ENCODE data around the gene PSD.

Gene PSD

GRCh38 chr10:102379383-102379782 is 39.2 kb downstream of the PSD start:
- no peak overlapping the region for H3K4me3 ChIP-seq (ENCODE audit: low read depth in 1 of 5, low read length in 5 of 5)
- peaks cover 0 to 81% (median 70%) of the 10 kb centered on the region in 5 donors for H3K36me3 ChIP-seq (ENCODE audit: control insufficient read depth in 5 of 5, insufficient read depth in 5 of 5, low read length in 5 of 5)
- H3K27ac ChIP-seq (ENCODE audit: low read depth, low read length) = no peak overlapping the region
- no peaks in the 10 kb centered on the region for H3K27me3 ChIP-seq (ENCODE audit: control insufficient read depth in 5 of 5, insufficient read depth in 4 of 5, low read length in 5 of 5)
- no peaks in the 10 kb centered on the region for H3K4me1 ChIP-seq (ENCODE audit: control insufficient read depth in 5 of 5, insufficient read depth in 5 of 5, low read length in 5 of 5)
- no peaks in the 10 kb centered on the region for H3K9me3 ChIP-seq (ENCODE audit: control insufficient read depth in 5 of 5, low read length in 5 of 5)
- H3K9ac ChIP-seq (ENCODE audit: low read length in 5 of 5) = no peak overlapping the region

- Histone ChIP-seq H3K36me3 (ENCODE audit: control insufficient read depth in 5 of 5, insufficient read depth in 5 of 5, low read length in 5 of 5) (peaks cover 3 to 94% (median 72%) of the 10 kb centered on the region in 5 donors), H3K9ac (ENCODE audit: low read length in 5 of 5) (no peak overlapping the region), H3K27me3 (ENCODE audit: control insufficient read depth in 5 of 5, insufficient read depth in 4 of 5, low read length in 5 of 5) (no peaks in the 10 kb centered on the region), H3K4me3 (ENCODE audit: low read depth in 1 of 5, low read length in 5 of 5) (no peak overlapping the region), H3K4me1 (ENCODE audit: control insufficient read depth in 5 of 5, insufficient read depth in 5 of 5, low read length in 5 of 5) (no peaks in the 10 kb centered on the region), H3K27ac (ENCODE audit: low read depth, low read length) (no peak overlapping the region), H3K9me3 (ENCODE audit: control insufficient read depth in 5 of 5, low read length in 5 of 5) (no peaks in the 10 kb centered on the region)
These were observed 41.7 kb downstream of the PSD start for GRCh38 chr10:102376901-102377300.

GRCh38 chr10:102375867-102376266 is 42.7 kb downstream of the PSD start:
- Histone ChIP-seq H3K9me3 (ENCODE audit: control insufficient read depth in 5 of 5, low read length in 5 of 5) (peaks cover 0 to 4% (median 0%) of the 10 kb centered on the region in 5 donors), H3K4me1 (ENCODE audit: control insufficient read depth in 5 of 5, insufficient read depth in 5 of 5, low read length in 5 of 5) (no peaks in the 10 kb centered on the region), H3K9ac (ENCODE audit: low read length in 5 of 5) (no peak overlapping the region), H3K27me3 (ENCODE audit: control insufficient read depth in 5 of 5, insufficient read depth in 4 of 5, low read length in 5 of 5) (no peaks in the 10 kb centered on the region), H3K4me3 (ENCODE audit: low read depth in 1 of 5, low read length in 5 of 5) (no peak overlapping the region), H3K27ac (ENCODE audit: low read depth, low read length) (no peak overlapping the region), H3K36me3 (ENCODE audit: control insufficient read depth in 5 of 5, insufficient read depth in 5 of 5, low read length in 5 of 5) (peaks cover 8 to 94% (median 73%) of the 10 kb centered on the region in 5 donors)

- Histone ChIP-seq H3K27me3 (ENCODE audit: control insufficient read depth in 5 of 5, insufficient read depth in 4 of 5, low read length in 5 of 5) (no peaks in the 10 kb centered on the region), H3K27ac (ENCODE audit: low read depth, low read length) (no peak overlapping the region), H3K36me3 (ENCODE audit: control insufficient read depth in 5 of 5, insufficient read depth in 5 of 5, low read length in 5 of 5) (peaks cover 8 to 94% (median 73%) of the 10 kb centered on the region in 5 donors), H3K9me3 (ENCODE audit: control insufficient read depth in 5 of 5, low read length in 5 of 5) (peaks cover 0 to 5% (median 0%) of the 10 kb centered on the region in 5 donors), H3K4me3 (ENCODE audit: low read depth in 1 of 5, low read length in 5 of 5) (no peak overlapping the region), H3K4me1 (ENCODE audit: control insufficient read depth in 5 of 5, insufficient read depth in 5 of 5, low read length in 5 of 5) (no peaks in the 10 kb centered on the region), H3K9ac (ENCODE audit: low read length in 5 of 5) (no peak overlapping the region)
These were observed 43.3 kb downstream of the PSD start for GRCh38 chr10:102375250-102375649.

GRCh38 chr10:102371295-102371694 is 47.3 kb downstream of the PSD start:
- peaks cover 16 to 99% (median 86%) of the 10 kb centered on the region in 5 donors for H3K36me3 ChIP-seq (ENCODE audit: control insufficient read depth in 5 of 5, insufficient read depth in 5 of 5, low read length in 5 of 5)

GRCh38 chr10:102368077-102368476 is 50.5 kb downstream of the PSD start:
- Histone ChIP-seq H3K27me3 (ENCODE audit: control insufficient read depth in 5 of 5, insufficient read depth in 4 of 5, low read length in 5 of 5) (no peaks in the 10 kb centered on the region), H3K27ac (ENCODE audit: low read depth, low read length) (no peak overlapping the region), H3K36me3 (ENCODE audit: control insufficient read depth in 5 of 5, insufficient read depth in 5 of 5, low read length in 5 of 5) (peaks cover 27 to 95% (median 85%) of the 10 kb centered on the region in 5 donors), H3K9me3 (ENCODE audit: control insufficient read depth in 5 of 5, low read length in 5 of 5) (peaks cover 0 to 5% (median 0%) of the 10 kb centered on the region in 5 donors), H3K4me3 (ENCODE audit: low read depth in 1 of 5, low read length in 5 of 5) (no peak overlapping the region), H3K4me1 (ENCODE audit: control insufficient read depth in 5 of 5, insufficient read depth in 5 of 5, low read length in 5 of 5) (no peaks in the 10 kb centered on the region), H3K9ac (ENCODE audit: low read length in 5 of 5) (no peak overlapping the region)

More at GRCh38 chr10:102371295-102371694, 47.3 kb downstream of the PSD start:
- H3K4me3 ChIP-seq (ENCODE audit: low read depth in 1 of 5, low read length in 5 of 5) = no peak overlapping the region
- no peaks in the 10 kb centered on the region for H3K27me3 ChIP-seq (ENCODE audit: control insufficient read depth in 5 of 5, insufficient read depth in 4 of 5, low read length in 5 of 5)
- H3K27ac ChIP-seq (ENCODE audit: low read depth, low read length) = no peak overlapping the region
- H3K9ac ChIP-seq (ENCODE audit: low read length in 5 of 5) = no peak overlapping the region
- peaks cover 0 to 5% (median 0%) of the 10 kb centered on the region in 5 donors for H3K9me3 ChIP-seq (ENCODE audit: control insufficient read depth in 5 of 5, low read length in 5 of 5)
- H3K4me1 ChIP-seq (ENCODE audit: control insufficient read depth in 5 of 5, insufficient read depth in 5 of 5, low read length in 5 of 5) = no peaks in the 10 kb centered on the region

- Histone ChIP-seq H3K9ac (ENCODE audit: low read length in 5 of 5) (no peak overlapping the region), H3K27me3 (ENCODE audit: control insufficient read depth in 5 of 5, insufficient read depth in 4 of 5, low read length in 5 of 5) (no peaks in the 10 kb centered on the region), H3K27ac (ENCODE audit: low read depth, low read length) (no peak overlapping the region), H3K4me1 (ENCODE audit: control insufficient read depth in 5 of 5, insufficient read depth in 5 of 5, low read length in 5 of 5) (peaks cover 0 to under 1% (median 0%) of the 10 kb centered on the region in 5 donors), H3K4me3 (ENCODE audit: low read depth in 1 of 5, low read length in 5 of 5) (no peak overlapping the region), H3K36me3 (ENCODE audit: control insufficient read depth in 5 of 5, insufficient read depth in 5 of 5, low read length in 5 of 5) (peaks cover 31 to 95% (median 87%) of the 10 kb centered on the region in 5 donors), H3K9me3 (ENCODE audit: control insufficient read depth in 5 of 5, low read length in 5 of 5) (peaks cover 0 to 5% (median 0%) of the 10 kb centered on the region in 5 donors)
These were observed 51.1 kb downstream of the PSD start for GRCh38 chr10:102367441-102367840.

GRCh38 chr10:102358712-102359382 is 59.7 kb downstream of the PSD start:
- no peak overlapping the region for H3K4me3 ChIP-seq (ENCODE audit: low read depth in 1 of 5, low read length in 5 of 5)
- peaks cover 31 to 93% (median 80%) of the 10 kb centered on the region in 5 donors for H3K36me3 ChIP-seq (ENCODE audit: control insufficient read depth in 5 of 5, insufficient read depth in 5 of 5, low read length in 5 of 5)
- no peak overlapping the region for H3K27ac ChIP-seq (ENCODE audit: low read depth, low read length)
- H3K9ac ChIP-seq (ENCODE audit: low read length in 5 of 5) = no peak overlapping the region
- H3K9me3 ChIP-seq (ENCODE audit: control insufficient read depth in 5 of 5, low read length in 5 of 5) = no peaks in the 10 kb centered on the region
- peaks cover 0 to 2% (median 0%) of the 10 kb centered on the region in 5 donors for H3K4me1 ChIP-seq (ENCODE audit: control insufficient read depth in 5 of 5, insufficient read depth in 5 of 5, low read length in 5 of 5)
- H3K27me3 ChIP-seq (ENCODE audit: control insufficient read depth in 5 of 5, insufficient read depth in 4 of 5, low read length in 5 of 5) = no peaks in the 10 kb centered on the region

GRCh38 chr10:102354451-102354850 is 64.1 kb downstream of the PSD start:
- H3K27me3 ChIP-seq (ENCODE audit: control insufficient read depth in 5 of 5, insufficient read depth in 4 of 5, low read length in 5 of 5) = no peaks in the 10 kb centered on the region
- H3K27ac ChIP-seq (ENCODE audit: low read depth, low read length) = no peak overlapping the region
- peaks cover 20 to 85% (median 71%) of the 10 kb centered on the region in 5 donors for H3K36me3 ChIP-seq (ENCODE audit: control insufficient read depth in 5 of 5, insufficient read depth in 5 of 5, low read length in 5 of 5)
- H3K9ac ChIP-seq (ENCODE audit: low read length in 5 of 5) = no peak overlapping the region
- H3K4me3 ChIP-seq (ENCODE audit: low read depth in 1 of 5, low read length in 5 of 5) = no peak overlapping the region
- H3K9me3 ChIP-seq (ENCODE audit: control insufficient read depth in 5 of 5, low read length in 5 of 5) = no peaks in the 10 kb centered on the region
- no peaks in the 10 kb centered on the region for H3K4me1 ChIP-seq (ENCODE audit: control insufficient read depth in 5 of 5, insufficient read depth in 5 of 5, low read length in 5 of 5)
